ENCODE measurements around the gene RGR. TPM values are rescaled to one million over a fixed set of nuclear protein-coding genes. Genes with fewer than 3 reads are reported as not detected.

The RGR gene
- total RNA-seq, 1 donor from 2014 or later: not detected

DNA sequence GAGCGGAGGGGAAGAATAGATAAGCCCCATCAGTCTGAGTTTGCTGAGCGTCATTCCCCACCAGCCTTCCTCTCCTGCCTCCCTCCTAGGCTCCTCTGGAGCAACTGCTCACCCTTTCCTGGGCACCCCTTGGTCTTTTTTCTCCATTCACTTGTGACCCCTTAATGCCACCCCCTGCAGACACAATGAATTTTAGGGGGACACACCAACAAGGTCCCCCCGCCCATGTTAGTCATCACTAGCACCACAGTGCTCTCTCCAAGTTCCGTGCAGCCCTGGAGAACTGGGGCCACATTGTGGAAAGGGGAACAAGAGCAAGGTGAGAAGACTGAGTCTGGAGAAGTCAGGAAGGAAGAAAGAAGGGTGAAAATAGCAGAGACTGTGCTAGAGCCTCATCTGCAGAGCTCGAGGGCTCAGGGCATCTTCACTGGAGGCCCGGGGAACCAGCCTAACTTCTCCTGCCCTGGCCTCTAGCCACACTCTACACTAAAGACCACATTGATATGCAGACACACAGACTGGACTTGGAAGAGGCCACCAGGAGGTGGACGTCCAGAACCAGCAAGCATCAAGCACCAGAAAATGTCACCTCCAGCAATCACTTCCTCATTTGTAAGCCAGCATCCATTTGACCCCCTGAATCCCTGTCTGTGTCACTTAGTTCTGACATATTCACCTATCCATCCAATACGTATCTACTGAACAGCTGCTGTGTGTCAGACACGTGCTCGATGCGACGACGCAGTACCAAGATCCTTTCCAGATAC, 17.5 kb downstream of the RGR start:
- H3K27me3 Mint-ChIP-seq (ENCODE audit: unreplicated experiment): peaks cover under 1% of the 10 kb centered on the region
- H3K4me1 Mint-ChIP-seq (ENCODE audit: unreplicated experiment): peaks cover 6% of the 10 kb centered on the region
- H3K27ac Mint-ChIP-seq (ENCODE audit: unreplicated experiment): peak overlapping the region; percentile 22
- no peaks in the 10 kb centered on the region for H3K36me3 Mint-ChIP-seq (ENCODE audit: low read depth, unreplicated experiment)
- H3K9me3 Mint-ChIP-seq (ENCODE audit: unreplicated experiment): no peaks in the 10 kb centered on the region
- no peak for DNase-seq (ENCODE audit: low spot score)
- TF ChIP-seq, protein P1, sequence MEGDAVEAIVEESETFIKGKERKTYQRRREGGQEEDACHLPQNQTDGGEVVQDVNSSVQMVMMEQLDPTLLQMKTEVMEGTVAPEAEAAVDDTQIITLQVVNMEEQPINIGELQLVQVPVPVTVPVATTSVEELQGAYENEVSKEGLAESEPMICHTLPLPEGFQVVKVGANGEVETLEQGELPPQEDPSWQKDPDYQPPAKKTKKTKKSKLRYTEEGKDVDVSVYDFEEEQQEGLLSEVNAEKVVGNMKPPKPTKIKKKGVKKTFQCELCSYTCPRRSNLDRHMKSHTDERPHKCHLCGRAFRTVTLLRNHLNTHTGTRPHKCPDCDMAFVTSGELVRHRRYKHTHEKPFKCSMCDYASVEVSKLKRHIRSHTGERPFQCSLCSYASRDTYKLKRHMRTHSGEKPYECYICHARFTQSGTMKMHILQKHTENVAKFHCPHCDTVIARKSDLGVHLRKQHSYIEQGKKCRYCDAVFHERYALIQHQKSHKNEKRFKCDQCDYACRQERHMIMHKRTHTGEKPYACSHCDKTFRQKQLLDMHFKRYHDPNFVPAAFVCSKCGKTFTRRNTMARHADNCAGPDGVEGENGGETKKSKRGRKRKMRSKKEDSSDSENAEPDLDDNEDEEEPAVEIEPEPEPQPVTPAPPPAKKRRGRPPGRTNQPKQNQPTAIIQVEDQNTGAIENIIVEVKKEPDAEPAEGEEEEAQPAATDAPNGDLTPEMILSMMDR (IDR thresholded peaks at IDR 0.05; ENCODE audit: unreplicated experiment): no peak
- H3K4me3 Mint-ChIP-seq (ENCODE audit: unreplicated experiment): no peak overlapping the region

DNA sequence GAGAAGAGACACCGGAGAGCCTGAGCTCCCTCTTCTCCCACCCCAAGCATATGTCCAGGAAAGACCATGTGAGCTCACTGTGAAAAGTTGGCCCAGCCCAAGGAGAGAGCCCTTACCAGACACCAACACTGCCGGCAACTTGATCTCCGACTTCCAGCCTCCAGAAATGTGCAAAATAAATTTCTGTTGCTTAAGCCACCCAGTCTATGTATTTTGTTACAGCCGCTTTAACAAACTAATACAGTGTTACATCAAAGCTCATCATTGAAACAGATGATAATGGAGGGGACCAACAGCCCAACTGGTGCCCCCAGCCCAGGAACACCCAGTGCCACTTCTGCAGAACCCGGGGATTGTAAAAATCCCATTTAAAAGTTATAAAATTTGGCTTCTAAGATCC, 18.9 kb downstream of the RGR start:
- Mint-ChIP-seq H3K27ac (ENCODE audit: unreplicated experiment) (no peak overlapping the region), H3K9me3 (ENCODE audit: unreplicated experiment) (no peaks in the 10 kb centered on the region), H3K4me1 (ENCODE audit: unreplicated experiment) (peaks cover 15% of the 10 kb centered on the region), H3K4me3 (ENCODE audit: unreplicated experiment) (no peak overlapping the region), H3K27me3 (ENCODE audit: unreplicated experiment) (no peaks in the 10 kb centered on the region), H3K36me3 (ENCODE audit: low read depth, unreplicated experiment) (no peaks in the 10 kb centered on the region)
- TF ChIP-seq, protein P1 (IDR thresholded peaks at IDR 0.05; ENCODE audit: unreplicated experiment): no peak
- no peak for DNase-seq (ENCODE audit: low spot score)

DNA sequence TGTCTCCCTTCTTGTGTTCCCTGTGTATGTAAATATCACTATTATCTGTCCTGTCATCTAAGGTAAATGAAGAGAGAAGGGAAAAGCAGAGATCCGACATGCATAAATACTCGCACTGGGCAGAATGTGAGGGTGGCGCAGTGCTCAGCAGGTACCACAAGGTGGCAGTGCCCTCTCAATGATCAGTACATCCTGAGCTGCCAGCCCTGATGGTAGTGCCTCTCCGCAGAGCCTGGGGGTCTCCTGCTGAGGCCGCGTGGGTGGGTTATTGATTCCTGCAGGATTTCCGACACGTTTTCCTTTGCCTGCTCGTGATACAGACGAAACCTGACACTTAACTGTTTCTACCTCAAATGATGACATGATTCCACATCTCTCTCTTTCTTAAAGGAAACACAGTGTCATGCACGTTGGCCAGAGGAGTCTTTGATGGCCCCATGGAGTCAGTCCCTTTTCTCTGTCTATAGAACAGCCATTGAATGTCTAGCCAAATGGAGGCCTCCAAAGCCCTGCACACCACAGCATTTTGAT, 19.8 kb downstream of the RGR start:
- Mint-ChIP-seq H3K4me1 (ENCODE audit: unreplicated experiment) (peaks cover 15% of the 10 kb centered on the region), H3K9me3 (ENCODE audit: unreplicated experiment) (no peaks in the 10 kb centered on the region), H3K36me3 (ENCODE audit: low read depth, unreplicated experiment) (no peaks in the 10 kb centered on the region), H3K4me3 (ENCODE audit: unreplicated experiment) (no peak overlapping the region), H3K27ac (ENCODE audit: unreplicated experiment) (no peak overlapping the region), H3K27me3 (ENCODE audit: unreplicated experiment) (no peaks in the 10 kb centered on the region)
- TF ChIP-seq, protein P1 (IDR thresholded peaks at IDR 0.05; ENCODE audit: unreplicated experiment): peak; percentile 90
- DNase-seq (ENCODE audit: low spot score): peak; percentile 79

DNA sequence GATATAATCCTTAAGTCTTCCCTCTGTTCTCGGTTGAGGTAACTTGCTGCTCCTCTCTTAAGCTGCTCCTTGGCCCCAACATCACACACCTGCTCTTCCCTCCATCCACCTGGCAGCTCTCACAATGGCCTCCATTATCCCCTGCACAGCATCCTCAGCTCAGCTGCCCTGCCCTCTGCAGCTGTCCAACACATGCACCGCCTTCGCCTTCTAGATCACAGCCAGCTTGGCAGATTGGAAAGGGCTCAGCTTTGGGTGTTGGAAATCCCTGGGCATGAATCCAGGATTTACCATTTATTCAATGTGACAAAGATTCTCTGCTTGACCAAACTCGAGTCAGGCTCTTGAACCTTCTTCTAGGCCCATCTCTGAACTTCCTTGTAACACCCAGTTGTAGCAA, 20.6 kb downstream of the RGR start:
- peaks cover 15% of the 10 kb centered on the region for H3K4me1 Mint-ChIP-seq (ENCODE audit: unreplicated experiment)
- DNase-seq (ENCODE audit: low spot score): no peak
- H3K9me3 Mint-ChIP-seq (ENCODE audit: unreplicated experiment): no peaks in the 10 kb centered on the region
- TF ChIP-seq, protein P1 (IDR thresholded peaks at IDR 0.05; ENCODE audit: unreplicated experiment): no peak
- H3K27ac Mint-ChIP-seq (ENCODE audit: unreplicated experiment): no peak overlapping the region
- no peaks in the 10 kb centered on the region for H3K36me3 Mint-ChIP-seq (ENCODE audit: low read depth, unreplicated experiment)
- no peak overlapping the region for H3K4me3 Mint-ChIP-seq (ENCODE audit: unreplicated experiment)
- H3K27me3 Mint-ChIP-seq (ENCODE audit: unreplicated experiment): no peaks in the 10 kb centered on the region

DNA sequence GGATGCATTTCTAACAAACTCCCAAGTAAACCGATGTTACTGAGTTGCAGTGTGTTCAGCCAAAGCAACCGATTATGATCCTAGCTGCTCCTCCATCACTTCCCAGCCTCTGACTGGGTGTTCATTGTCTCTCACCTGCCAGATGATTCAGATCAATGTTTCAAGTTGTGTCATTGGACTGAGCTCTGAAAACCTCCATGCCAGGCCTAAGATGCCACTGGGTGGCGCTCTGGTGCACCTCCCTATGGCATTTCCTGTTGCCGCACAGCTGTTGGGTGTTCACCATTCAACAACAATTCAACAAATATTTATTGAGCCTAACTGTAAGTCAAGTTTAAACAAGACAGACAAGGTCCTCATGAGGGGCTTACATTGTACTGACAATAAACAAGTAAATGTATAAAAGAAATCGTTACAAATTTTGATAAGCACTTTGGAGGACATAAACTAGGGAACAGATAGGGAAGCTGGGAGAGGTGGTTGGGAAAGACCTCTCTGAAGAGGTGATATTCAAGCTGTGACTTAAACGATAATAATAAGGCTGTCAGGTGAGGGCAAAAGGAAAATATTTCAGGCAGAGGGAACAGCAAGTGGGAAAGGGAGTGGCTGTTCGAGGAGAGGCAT, 22.8 kb downstream of the RGR start:
- Mint-ChIP-seq H3K27ac (ENCODE audit: unreplicated experiment) (peak overlapping the region; percentile 26), H3K4me3 (ENCODE audit: unreplicated experiment) (no peak overlapping the region), H3K27me3 (ENCODE audit: unreplicated experiment) (no peaks in the 10 kb centered on the region), H3K4me1 (ENCODE audit: unreplicated experiment) (peaks cover 15% of the 10 kb centered on the region), H3K36me3 (ENCODE audit: low read depth, unreplicated experiment) (no peaks in the 10 kb centered on the region), H3K9me3 (ENCODE audit: unreplicated experiment) (no peaks in the 10 kb centered on the region)
- DNase-seq (ENCODE audit: low spot score): peak; percentile 79
- TF ChIP-seq, protein P1 (IDR thresholded peaks at IDR 0.05; ENCODE audit: unreplicated experiment): peak; percentile 74

All from endothelial cell (in vitro differentiated cells).